MCF 10A (cell line): ENCODE measurements around the gene ZKSCAN4. TPM values are rescaled to one million over a fixed set of nuclear protein-coding genes. Genes with fewer than 3 reads are reported as not detected.

Source experiments
- BruUV-seq: library from RNA; stranded (reverse); fragments of 400-500 nt; replicated peaks from 2 replicates; lab custom pipeline; 2021; lab: Mats Ljungman, UMichigan
- CTCF ChIA-PET: fragments of 300-600 bp; sonication (Branson Sonifier 250); formaldehyde crosslinking; extraction: SDS; loops from one replicate; lab custom pipeline; 2021; ENCODE audit warnings: antibody characterized with exemption, inconsistent platforms; lab: Yijun Ruan, JAX
- POLR2A ChIA-PET: fragments of 300-600, 350-650 bp; sonication (Branson Sonifier 250); formaldehyde crosslinking; extraction: SDS; loops from one replicate; lab custom pipeline; 2020; ENCODE audit warnings: antibody characterized with exemption, inconsistent platforms; lab: Yijun Ruan, JAX
- DNase-seq: peaks from one replicate; pipeline ENCODE4 v3.0.0-alpha.2; 2018; ENCODE audit not compliant: unreplicated experiment
- H3K27ac Mint-ChIP-seq: one replicate; pipeline ENCODE4 v1.8.0; 2022; ENCODE audit warnings: mild to moderate bottlenecking, low read depth, mixed read lengths; ENCODE audit not compliant: unreplicated experiment
- H3K27me3 Mint-ChIP-seq: one replicate; pipeline ENCODE4 v1.8.0; 2022; ENCODE audit warnings: mixed read lengths; ENCODE audit not compliant: insufficient read depth, unreplicated experiment
- H3K36me3 Mint-ChIP-seq: one replicate; pipeline ENCODE4 v1.8.0; 2022; ENCODE audit warnings: mild to moderate bottlenecking, moderate library complexity, mixed read lengths; ENCODE audit not compliant: insufficient read depth, unreplicated experiment
- H3K4me1 Mint-ChIP-seq: one replicate; pipeline ENCODE4 v1.8.0; 2022; ENCODE audit warnings: mixed read lengths; ENCODE audit not compliant: insufficient read depth, unreplicated experiment
- H3K4me3 Mint-ChIP-seq: one replicate; pipeline ENCODE4 v1.8.0; 2022; ENCODE audit warnings: mild to moderate bottlenecking, moderate library complexity, mixed read lengths; ENCODE audit not compliant: unreplicated experiment
- H3K9me3 Mint-ChIP-seq: one replicate; pipeline ENCODE4 v1.8.0; 2022; ENCODE audit warnings: mixed read lengths; ENCODE audit not compliant: unreplicated experiment
- CTCF ChIP-seq: fragments of 200-600 bp; IDR thresholded peaks from one replicate; pipeline ENCODE4 v1.8.0; 2022; ENCODE audit warnings: antibody characterized with exemption, mild to moderate bottlenecking; ENCODE audit not compliant: unreplicated experiment
- intact Hi-C: fragments of 100-400 bp; cut with micrococcal nuclease; formaldehyde crosslinking; loops from 2 replicates; pipeline ENCODE4 v1.14.1; 2022
- total RNA-seq: library from RNA; stranded (reverse); gene quantifications from 2 replicates; pipeline ENCODE4 v1.2.3, GENCODE V29; 2022

The ZKSCAN4 gene
- total RNA-seq, 1 experiment from 2014 or later: 3.3 TPM

GRCh38 chr6:28211840-28212509 is 40.1 kb downstream of the ZKSCAN4 start:
- H3K4me3 Mint-ChIP-seq: peak overlapping the region; percentile 72
- BruUV-seq: TSS peak; percentile 69
- no peak for DNase-seq

GRCh38 chr6:28209753-28210535 is 42.1 kb downstream of the ZKSCAN4 start:
- ChIA-PET POLR2A (interaction anchor here (0.8 to 1.1 kb wide), 4 partner anchors 8 to 48 kb away, joined by 3 to 4 read pairs (median 4); no protein-coding TSS in a partner anchor), CTCF (interaction anchor here (0.6 to 0.7 kb wide), 3 partner anchors 48 to 380 kb away, joined by 3 read pairs; no protein-coding TSS in a partner anchor)
- H3K36me3 Mint-ChIP-seq: peaks cover 14% of the 10 kb centered on the region
- no peak overlapping the region for H3K27ac Mint-ChIP-seq
- intact Hi-C loops: loop anchor here (10.0 kb wide), 1 partner anchor 395 kb away; a partner anchor contains a TSS
- H3K4me3 Mint-ChIP-seq: no peak overlapping the region
- no peaks in the 10 kb centered on the region for H3K27me3 Mint-ChIP-seq
- no TSS peak for BruUV-seq
- no peak for TF ChIP-seq CTCF
- DNase-seq: no peak
- H3K4me1 Mint-ChIP-seq: peaks cover 8% of the 10 kb centered on the region
- no peaks in the 10 kb centered on the region for H3K9me3 Mint-ChIP-seq

More at GRCh38 chr6:28211840-28212509, 40.1 kb downstream of the ZKSCAN4 start:
- Mint-ChIP-seq H3K36me3 (peaks cover 14% of the 10 kb centered on the region), H3K9me3 (no peaks in the 10 kb centered on the region), H3K27me3 (no peaks in the 10 kb centered on the region), H3K27ac (peak overlapping the region; percentile 85), H3K4me1 (peaks cover 14% of the 10 kb centered on the region)
- intact Hi-C loops: loop anchor here (1.0 to 10.0 kb wide), 6 partner anchors 51 to 397 kb away; a partner anchor contains a TSS
- ChIA-PET CTCF (interaction anchor here (0.6 to 1.2 kb wide), 4 partner anchors 28 to 239 kb away, joined by 3 read pairs; no protein-coding TSS in a partner anchor), POLR2A (interaction anchor here (0.6 to 3.4 kb wide), 10 partner anchors 10 to 374 kb away, joined by 3 to 37 read pairs (median 4); partner anchors contain the start of genes ZKSCAN4, ZKSCAN8 and ZSCAN9)
- TF ChIP-seq CTCF: no peak

- intact Hi-C loops: no loop called here
- no peak for DNase-seq
- H3K9me3 Mint-ChIP-seq: no peaks in the 10 kb centered on the region
- BruUV-seq: no TSS peak
- peaks cover 14% of the 10 kb centered on the region for H3K36me3 Mint-ChIP-seq
- H3K27ac Mint-ChIP-seq: no peak overlapping the region
- TF ChIP-seq CTCF: no peak
- no peak overlapping the region for H3K4me3 Mint-ChIP-seq
- ChIA-PET CTCF (no interaction called here), POLR2A (no interaction called here)
- H3K27me3 Mint-ChIP-seq: no peaks in the 10 kb centered on the region
- H3K4me1 Mint-ChIP-seq: peaks cover 8% of the 10 kb centered on the region
Measured at GRCh38 chr6:28208111-28208659, 43.9 kb downstream of the ZKSCAN4 start.
